HG02884 (cell line): ENCODE data around the gene TLCD5.
A peak's percentile ranks its signal among the peaks of the same experiment; 100 is the strongest.

Experiments
- ATAC-seq: cut with Tn5 transposase; IDR thresholded peaks from one replicate; pipeline ENCODE4 v1.9.1; 2021; ENCODE audit warnings: mild to moderate bottlenecking, moderate library complexity; ENCODE audit not compliant: unreplicated experiment

The TLCD5 gene

DNA sequence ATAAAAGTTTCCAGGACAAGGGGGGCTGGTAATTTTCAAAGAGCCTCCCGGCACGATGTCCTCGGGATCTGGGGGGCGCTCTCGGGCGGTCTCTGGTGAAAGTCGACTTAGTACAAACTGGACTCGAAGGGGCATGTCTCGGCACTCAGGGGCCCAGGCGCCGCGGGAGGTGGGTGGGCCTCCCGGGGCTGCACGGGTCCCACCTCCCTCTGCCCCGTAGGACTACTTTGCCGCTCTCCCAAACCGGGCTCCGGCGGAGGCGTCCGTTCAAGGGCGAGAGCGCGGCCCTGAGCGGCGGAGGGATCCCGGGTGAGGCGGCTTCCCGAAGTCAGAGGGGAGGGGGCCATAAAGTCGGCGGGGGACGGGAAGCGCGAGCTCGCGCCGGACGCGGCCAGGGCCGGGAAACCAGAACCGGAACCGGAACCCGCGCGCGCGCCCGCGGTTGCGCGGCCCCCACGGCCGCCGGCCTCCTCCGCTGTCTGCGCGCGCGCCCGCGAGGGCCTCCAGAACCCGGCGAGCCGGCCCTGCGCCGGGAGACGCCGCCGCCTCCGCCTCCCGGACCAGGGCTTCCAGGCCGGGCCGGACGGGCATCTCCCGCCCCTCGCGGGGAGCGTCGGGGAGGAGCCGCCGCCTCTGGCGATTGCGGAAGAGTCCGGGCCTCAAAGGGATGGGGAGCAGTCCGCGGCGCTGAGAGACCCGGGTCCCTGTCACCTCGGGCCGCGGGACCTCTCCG, 11.0 kb downstream of the TLCD5 start, which contains the start of gene ARHGEF12:
Gene ARHGEF12 (plus strand): TSS at position 506 of the 733 bp plus-strand sequence. CDS start 831 bp downstream, outside the sequence.
- ATAC-seq: peak; percentile 50

GRCh38 chr11:120336641-120337354, 11.7 kb downstream of the TLCD5 start:
- peak; percentile 19 for ATAC-seq

DNA sequence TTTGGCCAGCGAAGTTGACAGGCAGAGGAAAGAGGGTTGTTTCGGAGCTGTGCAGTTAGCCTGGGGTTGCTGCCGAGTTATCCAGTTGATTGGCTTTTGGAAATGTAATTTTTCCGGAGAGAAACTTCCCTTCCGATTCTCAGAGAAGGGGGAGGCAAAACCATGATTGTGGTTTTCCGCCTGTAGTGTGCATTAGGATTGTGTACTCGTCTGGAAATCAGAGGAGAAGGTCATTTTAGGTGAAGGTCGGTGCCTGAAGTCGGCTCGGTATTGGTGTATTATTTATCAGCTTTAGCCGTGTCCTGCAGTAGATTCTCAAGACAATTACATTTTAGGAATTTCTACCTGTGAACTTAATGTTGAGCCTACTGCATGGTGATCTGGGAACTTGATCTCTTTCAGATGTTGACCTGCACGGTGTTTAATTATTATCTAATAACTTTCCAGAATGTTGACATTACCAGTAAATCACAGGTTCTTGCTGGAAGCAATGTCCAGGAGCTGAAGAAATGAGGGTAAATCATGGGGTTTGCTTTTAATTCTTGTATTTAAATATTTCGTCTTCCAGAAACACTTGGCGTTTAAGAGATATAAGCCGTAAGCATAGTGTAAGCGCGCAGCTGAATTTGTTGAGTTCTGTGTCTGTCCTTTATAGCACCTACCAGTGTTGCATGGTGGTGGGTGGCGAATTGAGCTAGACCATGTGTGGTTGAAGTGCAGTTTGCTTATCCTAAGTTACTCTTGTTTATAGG, 12.4 kb downstream of the TLCD5 start:
- ATAC-seq: no peak

GRCh38 chr11:120338107-120338933, 13.2 kb downstream of the TLCD5 start:
- no peak for ATAC-seq

GRCh38 chr11:120339394-120339890, 14.3 kb downstream of the TLCD5 start:
- ATAC-seq: no peak

GRCh38 chr11:120340529-120340928, 15.4 kb downstream of the TLCD5 start:
- ATAC-seq: no peak

DNA sequence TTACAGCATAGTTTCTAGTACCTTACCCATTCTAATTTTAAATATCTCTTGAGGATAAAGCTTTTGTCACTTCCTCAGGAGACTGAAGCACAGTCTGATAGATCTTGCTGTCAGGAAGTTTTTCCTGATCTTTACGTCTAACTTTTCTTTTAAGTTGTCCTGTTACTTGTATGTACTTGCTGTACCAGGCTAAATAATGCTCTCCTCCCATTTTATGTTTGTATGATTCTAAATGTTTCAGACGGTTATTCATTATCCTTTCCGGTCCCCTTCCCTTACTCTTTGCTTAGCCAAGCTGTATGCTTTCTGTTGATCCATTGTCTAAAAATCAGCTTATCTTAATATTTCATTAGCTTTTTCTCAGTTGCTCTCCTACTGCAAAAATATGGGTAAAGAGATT, 17.1 kb downstream of the TLCD5 start:
- ATAC-seq: no peak

- ATAC-seq: no peak
Observed at GRCh38 chr11:120342678-120343077, 17.6 kb downstream of the TLCD5 start.

- ATAC-seq: peak; percentile 51
Observed at GRCh38 chr11:120343429-120343828, 18.3 kb downstream of the TLCD5 start.

DNA sequence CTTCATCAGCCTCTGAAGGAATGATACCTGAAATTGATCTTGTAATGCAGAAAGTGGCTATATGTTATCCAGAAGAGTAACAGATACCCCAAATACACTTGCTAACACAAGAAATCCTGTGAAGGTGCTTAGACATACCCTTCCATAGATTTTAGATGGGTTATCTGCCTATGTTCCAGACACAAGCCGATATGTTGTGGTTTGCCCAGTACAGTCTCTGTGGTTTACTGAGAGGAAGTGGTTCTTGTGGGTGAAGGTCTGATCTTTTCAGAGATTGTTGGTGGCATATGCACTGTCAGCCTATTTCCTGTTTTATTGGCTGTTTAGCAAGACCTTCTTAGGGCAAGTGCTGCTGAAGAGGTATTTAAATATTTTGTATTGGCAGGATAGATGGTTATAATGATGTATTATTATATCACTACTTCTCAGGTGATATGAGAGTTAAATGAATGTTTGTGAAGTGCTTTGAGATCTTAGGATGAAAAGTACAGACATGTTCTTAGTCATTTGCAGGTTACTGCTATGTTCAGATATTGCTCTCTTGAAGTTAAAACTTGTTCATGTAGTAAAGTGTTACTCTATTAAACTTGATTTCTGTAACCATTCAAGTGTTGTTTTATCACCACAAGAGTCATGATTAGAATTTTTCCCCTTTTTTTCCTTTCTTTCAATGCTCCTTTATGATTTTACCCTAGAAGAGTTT, 19.4 kb downstream of the TLCD5 start:
- peak; percentile 69 for ATAC-seq

DNA sequence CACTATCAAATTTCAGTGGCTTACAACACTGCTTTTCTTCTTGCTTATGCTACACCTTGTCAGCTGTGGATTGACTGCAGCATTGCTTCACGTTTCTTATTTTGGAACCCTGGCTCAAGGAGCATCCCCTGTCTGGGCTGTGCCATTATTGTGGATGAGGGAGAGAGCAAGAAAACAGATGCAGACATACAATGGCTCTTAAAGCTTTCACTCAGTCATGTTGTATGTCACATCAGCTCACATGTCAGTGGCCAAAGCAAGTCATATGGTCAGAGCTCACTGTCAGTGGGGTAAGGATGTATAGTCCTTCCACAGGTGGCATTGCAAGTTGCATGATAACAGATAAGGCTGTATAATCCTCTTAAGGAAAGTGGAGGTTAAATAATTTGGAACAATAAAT, 21.1 kb downstream of the TLCD5 start:
- no peak for ATAC-seq

- no peak for ATAC-seq
Observed at GRCh38 chr11:120350637-120351036, 25.5 kb downstream of the TLCD5 start.

GRCh38 chr11:120352405-120352804, 27.3 kb downstream of the TLCD5 start:
- ATAC-seq: no peak

GRCh38 chr11:120354068-120354467, 29.0 kb downstream of the TLCD5 start:
- no peak for ATAC-seq

- no peak for ATAC-seq
Observed at GRCh38 chr11:120354779-120355178, 29.7 kb downstream of the TLCD5 start.

- no peak for ATAC-seq
Observed at GRCh38 chr11:120357620-120358019, 32.5 kb downstream of the TLCD5 start.

GRCh38 chr11:120358729-120359128, 33.6 kb downstream of the TLCD5 start:
- ATAC-seq: no peak

GRCh38 chr11:120363436-120363835, 38.3 kb downstream of the TLCD5 start:
- no peak for ATAC-seq

- no peak for ATAC-seq
Observed at GRCh38 chr11:120365512-120365911, 40.4 kb downstream of the TLCD5 start.

GRCh38 chr11:120372296-120372695, 47.2 kb downstream of the TLCD5 start:
- no peak for ATAC-seq
